BJ (cell line): Measurements from ENCODE around the gene RNF220. TPM values are rescaled to one million over a fixed set of nuclear protein-coding genes. Genes with fewer than 3 reads are reported as not detected.

Experiments used
- CTCF ChIA-PET: fragments of 350-600 bp; formaldehyde crosslinking; extraction: SDS; loops from one replicate; lab custom pipeline; 2021; ENCODE audit warnings: antibody characterized with exemption, inconsistent platforms; lab: Yijun Ruan, JAX
- POLR2A ChIA-PET: fragments of 300-600 bp; sonication (Branson Sonifier 250); formaldehyde crosslinking; extraction: SDS; loops from one replicate; lab custom pipeline; 2021; ENCODE audit warnings: antibody characterized with exemption; lab: Charles Lee
- DNase-seq: peaks from one replicate; pipeline ENCODE4 v3.0.0-alpha.2; 2011; ENCODE audit warnings: low read depth
- H3K27me3 ChIP-seq: 2 replicates; pipeline ENCODE4 v1.6.0; 2011; ENCODE audit warnings: low read length; ENCODE audit not compliant: control insufficient read depth, insufficient read depth
- H3K36me3 ChIP-seq: 2 replicates; pipeline ENCODE4 v1.5.1; 2011; ENCODE audit warnings: low read length; ENCODE audit not compliant: control insufficient read depth, insufficient read depth
- H3K4me3 ChIP-seq: 2 replicates; pipeline ENCODE4 v1.5.1; 2011; ENCODE audit warnings: low read depth, mild to moderate bottlenecking, control low read depth, low read length
- polyA plus RNA-seq: library from polyadenylated mRNA; depleted of rRNA; stranded (reverse); fragments of >200 nt; gene quantifications from 2 replicates; pipeline ENCODE4 v1.2.3, GENCODE V29; 2011
- TF ChIP-seq, protein P1 (sequence below): IDR thresholded peaks from 2 replicates; pipeline ENCODE4 v1.5.1; 2011; ENCODE audit warnings: low read depth, mild to moderate bottlenecking, control low read depth, inconsistent platforms, low read length, moderate library complexity; ENCODE audit not compliant: insufficient read depth

Gene RNF220
- polyA plus RNA-seq, 1 experiment = 65.4 TPM

DNA sequence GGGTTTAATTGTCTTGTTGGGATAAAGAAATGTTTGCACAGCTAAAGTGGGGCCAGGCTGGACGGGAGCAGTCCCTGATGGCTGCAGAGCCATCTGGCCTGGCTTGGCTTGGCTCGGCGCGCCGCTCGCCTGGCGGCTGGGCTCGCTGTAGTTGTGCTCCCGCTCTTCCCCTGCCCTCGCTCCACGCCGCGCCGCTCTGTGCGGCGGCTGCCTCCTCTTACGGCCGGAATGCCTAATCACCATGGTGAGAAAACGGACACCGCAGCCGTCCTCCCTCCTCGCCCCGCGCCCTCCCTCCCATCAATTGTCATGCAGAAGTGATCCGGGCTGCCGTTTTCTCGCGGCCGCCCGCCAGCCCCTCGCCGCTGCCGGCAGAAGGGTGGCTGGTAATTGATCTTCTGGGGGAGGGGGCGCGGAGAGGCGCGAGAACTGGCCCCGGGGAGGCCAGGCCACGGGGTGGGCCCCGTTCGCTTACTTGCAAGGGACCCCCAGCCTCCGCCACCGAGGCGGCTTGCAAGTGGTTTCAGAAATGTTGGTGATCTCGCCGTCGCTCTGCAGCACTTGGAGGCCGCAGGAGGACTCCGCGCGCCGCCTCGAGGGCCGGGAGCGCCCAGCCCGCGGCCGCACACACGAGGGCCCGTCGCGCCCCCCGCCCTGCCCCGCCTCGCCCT lies 12.4 kb downstream of the RNF220 start:
- no peak overlapping the region for H3K4me3 ChIP-seq
- ChIA-PET POLR2A (no interaction called here), CTCF (no interaction called here)
- DNase-seq = no peak
- peaks cover 59% of the 10 kb centered on the region for H3K27me3 ChIP-seq
- TF ChIP-seq, protein P1, sequence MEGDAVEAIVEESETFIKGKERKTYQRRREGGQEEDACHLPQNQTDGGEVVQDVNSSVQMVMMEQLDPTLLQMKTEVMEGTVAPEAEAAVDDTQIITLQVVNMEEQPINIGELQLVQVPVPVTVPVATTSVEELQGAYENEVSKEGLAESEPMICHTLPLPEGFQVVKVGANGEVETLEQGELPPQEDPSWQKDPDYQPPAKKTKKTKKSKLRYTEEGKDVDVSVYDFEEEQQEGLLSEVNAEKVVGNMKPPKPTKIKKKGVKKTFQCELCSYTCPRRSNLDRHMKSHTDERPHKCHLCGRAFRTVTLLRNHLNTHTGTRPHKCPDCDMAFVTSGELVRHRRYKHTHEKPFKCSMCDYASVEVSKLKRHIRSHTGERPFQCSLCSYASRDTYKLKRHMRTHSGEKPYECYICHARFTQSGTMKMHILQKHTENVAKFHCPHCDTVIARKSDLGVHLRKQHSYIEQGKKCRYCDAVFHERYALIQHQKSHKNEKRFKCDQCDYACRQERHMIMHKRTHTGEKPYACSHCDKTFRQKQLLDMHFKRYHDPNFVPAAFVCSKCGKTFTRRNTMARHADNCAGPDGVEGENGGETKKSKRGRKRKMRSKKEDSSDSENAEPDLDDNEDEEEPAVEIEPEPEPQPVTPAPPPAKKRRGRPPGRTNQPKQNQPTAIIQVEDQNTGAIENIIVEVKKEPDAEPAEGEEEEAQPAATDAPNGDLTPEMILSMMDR = no peak
- H3K36me3 ChIP-seq = no peaks in the 10 kb centered on the region

DNA sequence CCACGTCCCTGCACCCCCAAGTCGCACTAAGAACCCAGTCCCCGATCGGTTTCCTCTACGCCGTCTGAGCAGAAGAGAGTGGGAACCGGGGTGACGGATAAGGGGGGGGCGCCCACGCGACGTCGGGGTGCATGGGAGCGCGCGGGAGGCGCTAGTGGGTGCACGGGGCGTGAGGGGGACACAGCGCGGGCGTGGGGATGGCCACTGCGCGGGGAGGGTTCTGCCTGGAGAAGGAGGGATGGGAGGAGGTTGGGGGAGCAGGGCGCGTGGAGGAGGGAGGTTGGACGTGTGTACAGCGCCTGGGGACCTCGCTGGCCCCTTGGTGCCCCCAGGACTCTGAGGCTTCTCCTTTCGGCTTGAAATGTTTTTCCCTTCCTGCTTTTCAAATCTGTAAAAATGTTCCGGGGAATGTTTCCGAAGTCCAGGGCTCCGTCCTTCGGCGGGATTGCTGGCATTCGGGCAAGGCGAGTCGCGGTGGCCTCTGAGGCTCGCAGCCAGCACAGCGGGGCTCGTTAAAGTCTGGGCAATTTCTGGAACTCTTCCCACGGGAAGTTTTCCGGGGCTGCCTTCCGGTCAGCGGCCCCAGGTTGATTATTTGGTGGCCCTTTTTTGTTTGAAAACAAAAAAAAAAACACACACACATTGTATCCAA lies 13.1 kb downstream of the RNF220 start:
- Histone ChIP-seq H3K4me3 (no peak overlapping the region), H3K27me3 (peaks cover 53% of the 10 kb centered on the region), H3K36me3 (no peaks in the 10 kb centered on the region)
- DNase-seq = no peak
- ChIA-PET CTCF (no interaction called here), POLR2A (no interaction called here)
- TF ChIP-seq, protein P1 = no peak

DNA sequence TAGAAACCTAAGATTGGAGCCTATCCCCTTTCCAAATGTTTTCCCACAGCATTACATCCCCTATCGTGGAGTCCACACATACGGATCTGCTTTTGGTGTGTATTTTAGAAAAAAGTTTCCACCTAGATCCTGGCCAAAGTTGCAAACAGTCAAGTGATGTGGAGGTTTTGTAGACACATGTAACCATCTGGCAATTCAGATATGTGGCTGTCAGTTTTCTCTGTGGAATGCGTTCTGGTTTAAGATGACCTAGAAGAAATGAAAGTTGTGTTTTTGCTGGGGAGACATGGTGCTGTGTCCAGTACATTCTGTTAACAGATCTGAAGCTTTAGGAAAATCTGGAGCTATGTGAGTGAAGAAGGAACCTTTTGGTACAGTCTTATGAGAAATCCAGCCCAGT lies 14.8 kb downstream of the RNF220 start:
- ChIA-PET CTCF (no interaction called here), POLR2A (no interaction called here)
- no peak overlapping the region for H3K4me3 ChIP-seq
- H3K36me3 ChIP-seq = no peaks in the 10 kb centered on the region
- H3K27me3 ChIP-seq = peaks cover 47% of the 10 kb centered on the region
- no peak for DNase-seq
- TF ChIP-seq, protein P1 = no peak

DNA sequence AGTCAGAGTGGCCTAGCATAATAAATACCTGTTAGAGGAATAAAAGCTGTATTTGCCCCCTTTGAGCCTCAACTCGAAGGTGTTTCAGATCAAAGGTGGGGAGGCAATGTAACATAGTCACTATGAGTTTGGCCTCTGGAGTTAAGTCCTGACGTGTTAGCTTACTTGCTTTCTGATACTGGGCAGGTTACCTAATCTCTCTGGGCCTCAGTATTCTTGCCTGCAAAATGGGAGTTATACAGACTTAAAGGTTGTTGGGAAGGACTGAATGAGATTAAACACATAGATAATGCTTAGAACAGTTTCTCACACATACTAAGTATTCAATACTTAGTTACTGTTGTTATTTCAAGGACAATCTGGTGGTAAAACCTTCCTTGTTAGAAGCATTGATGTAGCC lies 15.5 kb downstream of the RNF220 start:
- DNase-seq = no peak
- Histone ChIP-seq H3K4me3 (no peak overlapping the region), H3K36me3 (no peaks in the 10 kb centered on the region), H3K27me3 (peaks cover 47% of the 10 kb centered on the region)
- ChIA-PET POLR2A (no interaction called here), CTCF (no interaction called here)
- TF ChIP-seq, protein P1 = no peak

DNA sequence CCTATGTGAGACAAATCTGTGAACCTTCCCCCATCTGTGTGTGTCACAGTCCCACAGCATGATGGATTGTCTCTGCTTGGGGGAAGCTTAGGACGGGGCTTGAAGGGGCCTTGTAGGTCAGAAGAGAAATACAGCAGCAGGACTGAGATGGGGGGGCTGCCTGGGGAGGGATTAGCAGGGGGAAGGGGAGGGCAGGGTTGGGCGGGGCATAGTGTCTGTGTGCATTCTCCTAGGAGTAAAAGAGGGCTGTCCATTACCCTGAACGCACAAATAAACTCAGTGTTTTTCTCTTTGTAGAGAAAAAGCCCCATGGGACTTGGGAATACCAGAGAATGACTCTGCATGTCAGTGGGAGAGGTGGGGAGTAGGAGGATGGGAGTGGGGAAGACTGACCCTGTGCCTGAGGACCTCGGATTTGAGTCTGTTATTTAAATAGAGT lies 16.4 kb downstream of the RNF220 start:
- peaks cover 42% of the 10 kb centered on the region for H3K27me3 ChIP-seq
- ChIA-PET POLR2A (interaction anchor here (0.7 kb wide), 1 partner anchor 205 kb away, joined by 5 read pairs; no protein-coding TSS in a partner anchor), CTCF (no interaction called here)
- DNase-seq = no peak
- no peaks in the 10 kb centered on the region for H3K36me3 ChIP-seq
- no peak overlapping the region for H3K4me3 ChIP-seq
- TF ChIP-seq, protein P1 = no peak
